Skeletal muscle cell (primary cell): ENCODE results near the gene PRSS2.
"Not testable (repeated sequence)": the region's sequence is repeated elsewhere in the genome, so short reads cannot be mapped to it uniquely, and the experiment has no call there.

Experiments used
- DNase-seq: peaks from one replicate; pipeline ENCODE4 v3.0.0-alpha.2; 2010; ENCODE audit warnings: low read depth
- H3K4me3 ChIP-seq: 2 replicates; pipeline ENCODE4 v1.5.1; 2011; ENCODE audit warnings: low read depth, mild to moderate bottlenecking, control low read depth, low read length, moderate library complexity

Gene PRSS2

DNA sequence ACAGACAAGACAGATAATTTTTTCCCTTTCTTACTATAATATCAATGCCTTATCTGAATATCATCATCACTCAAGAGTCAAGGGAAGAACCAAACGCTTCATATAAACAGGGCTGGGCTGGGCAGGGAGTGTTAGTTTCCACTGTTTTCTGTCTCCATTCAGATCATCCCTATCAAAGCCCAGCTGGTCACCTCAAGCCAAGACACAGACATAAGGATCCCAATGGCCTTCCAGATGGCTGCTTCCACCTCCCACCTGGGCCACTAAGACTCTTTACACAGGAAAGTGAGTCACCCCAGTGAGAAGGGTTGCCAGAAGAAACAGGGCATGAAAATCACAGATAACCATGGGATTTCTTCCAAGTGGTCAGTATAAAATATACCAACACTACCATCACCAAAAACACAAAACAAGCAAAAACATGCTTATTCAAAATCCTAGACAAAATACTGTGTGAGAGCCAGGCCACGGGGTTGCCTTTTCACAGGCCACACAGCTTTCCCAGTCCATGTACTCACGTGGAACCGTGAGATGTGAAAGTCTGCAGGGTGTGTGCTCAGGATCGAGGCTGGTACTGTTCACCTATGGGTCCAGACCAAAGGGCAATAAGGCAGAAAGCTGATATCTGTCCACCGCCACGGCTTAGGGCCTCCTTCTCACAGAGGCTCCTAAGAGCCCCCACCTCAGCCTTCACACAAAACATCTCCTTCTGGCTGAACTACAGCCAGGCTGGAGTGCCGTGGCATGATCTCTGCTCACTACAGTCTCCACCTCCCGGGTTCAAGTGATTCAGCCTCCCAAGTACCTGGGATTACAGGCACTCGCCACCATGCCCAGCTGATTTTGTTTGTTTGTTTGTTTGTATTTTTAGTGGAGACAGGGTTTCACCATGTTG, 15.8 kb upstream of the PRSS2 start:
- DNase-seq: no peak
- H3K4me3 ChIP-seq: no peak overlapping the region

DNA sequence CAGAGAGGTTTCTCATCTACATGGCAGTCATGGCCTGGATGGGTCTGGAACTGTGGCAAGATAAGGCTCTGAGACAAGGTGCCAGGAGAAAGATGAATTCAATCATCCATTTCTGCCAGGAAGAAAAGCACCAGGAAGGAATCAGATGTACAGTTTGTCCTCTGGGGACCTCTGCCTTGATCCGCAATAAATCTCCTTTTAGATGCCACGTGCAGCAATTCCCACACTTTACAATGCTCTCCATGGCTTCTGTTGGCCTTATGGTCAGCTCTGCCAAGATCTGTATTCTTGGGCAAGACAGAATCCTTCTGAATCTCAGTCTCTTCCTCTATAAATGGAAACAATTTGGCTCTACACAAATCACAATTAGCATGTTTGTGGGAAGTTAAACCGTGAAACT, 12.5 kb upstream of the PRSS2 start:
- not testable (repeated sequence) for DNase-seq, H3K4me3 ChIP-seq

DNA sequence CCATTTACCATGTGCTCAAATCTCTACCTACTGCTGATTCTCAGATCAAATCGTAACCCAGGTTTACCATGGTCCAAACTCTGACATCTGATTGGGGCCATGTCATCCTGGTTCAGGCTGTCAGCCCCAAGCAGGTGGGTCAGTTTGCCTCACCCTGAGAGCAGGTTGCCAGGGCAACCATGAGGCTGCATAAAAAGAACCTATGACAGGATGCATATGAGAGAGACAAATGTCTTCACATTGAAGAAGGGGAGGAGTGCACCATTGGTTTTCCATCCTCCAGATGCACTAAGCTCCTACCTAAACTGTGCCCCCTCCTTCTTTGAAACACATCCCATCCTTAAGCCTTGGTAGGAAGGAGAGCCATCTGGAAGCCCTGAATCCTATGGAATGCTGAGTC, 11.3 kb upstream of the PRSS2 start:
- DNase-seq: no peak
- no peak overlapping the region for H3K4me3 ChIP-seq

DNA sequence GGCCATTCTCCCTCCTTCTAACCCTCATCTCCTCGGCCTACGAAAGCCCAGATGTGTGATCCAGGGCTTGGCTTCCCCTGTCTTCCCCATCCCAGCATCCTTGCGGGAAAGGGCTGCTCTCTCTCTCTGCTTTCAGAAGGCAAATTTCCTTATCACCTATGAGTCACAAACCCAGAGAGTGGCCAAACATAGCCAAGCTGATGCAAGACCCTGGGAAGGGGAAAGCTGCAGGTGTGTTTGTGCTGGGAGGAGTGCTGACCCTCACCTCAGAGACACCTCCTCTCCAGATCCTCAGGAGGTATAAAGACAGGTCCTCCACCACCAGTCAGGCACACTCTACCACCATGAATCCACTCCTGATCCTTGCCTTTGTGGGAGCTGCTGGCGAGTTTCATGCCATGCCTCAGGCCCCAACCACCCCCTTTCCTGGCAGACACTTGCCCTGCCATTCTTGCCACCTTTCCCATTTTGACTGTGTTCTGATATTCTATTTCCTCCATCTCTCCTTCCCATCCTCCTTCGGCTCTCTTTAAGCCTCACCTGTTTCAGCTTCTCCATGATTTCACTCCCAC, 10.6 kb upstream of the PRSS2 start:
- DNase-seq: no peak
- H3K4me3 ChIP-seq: no peak overlapping the region

DNA sequence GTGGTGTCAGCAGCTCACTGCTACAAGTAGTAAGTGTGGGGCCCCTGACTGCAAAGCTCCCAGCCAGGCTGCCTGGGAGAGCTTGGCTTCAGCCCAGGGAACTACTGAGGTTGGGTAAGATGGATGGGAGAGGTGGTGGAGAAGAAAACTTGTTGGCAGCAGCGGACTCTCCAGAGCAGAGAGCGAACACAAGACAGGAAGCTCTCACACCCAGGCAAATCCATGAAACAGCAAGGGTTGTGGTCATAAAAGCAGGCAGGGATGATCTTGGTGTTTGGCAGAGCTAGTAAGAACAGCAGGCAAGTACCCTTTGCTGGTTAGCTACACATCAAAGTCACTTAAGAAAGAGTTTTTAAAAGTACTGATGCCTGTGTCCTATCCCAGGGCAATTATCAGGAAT, 9.2 kb upstream of the PRSS2 start:
- DNase-seq, H3K4me3 ChIP-seq: not testable (repeated sequence)

DNA sequence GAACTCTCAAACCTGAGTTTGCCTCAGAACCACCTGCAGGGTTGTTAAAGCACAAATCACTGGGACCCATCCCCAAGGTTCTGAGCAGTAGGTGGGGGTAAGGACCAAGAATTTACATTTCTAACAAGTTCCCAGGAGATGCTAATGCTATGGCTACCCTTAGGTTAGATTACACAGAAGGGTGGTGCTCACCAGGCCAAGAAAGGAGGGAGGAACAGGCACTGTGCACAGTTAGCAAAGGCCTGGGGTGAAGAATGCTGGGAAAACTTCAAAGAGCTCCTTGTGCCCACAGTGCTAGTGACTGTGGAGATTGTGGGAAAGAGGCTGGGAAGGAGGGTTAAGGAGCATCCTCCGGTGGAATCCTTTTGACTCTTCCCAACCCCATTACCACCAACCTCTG, 8.7 kb upstream of the PRSS2 start:
- no peak overlapping the region for H3K4me3 ChIP-seq
- no peak for DNase-seq

DNA sequence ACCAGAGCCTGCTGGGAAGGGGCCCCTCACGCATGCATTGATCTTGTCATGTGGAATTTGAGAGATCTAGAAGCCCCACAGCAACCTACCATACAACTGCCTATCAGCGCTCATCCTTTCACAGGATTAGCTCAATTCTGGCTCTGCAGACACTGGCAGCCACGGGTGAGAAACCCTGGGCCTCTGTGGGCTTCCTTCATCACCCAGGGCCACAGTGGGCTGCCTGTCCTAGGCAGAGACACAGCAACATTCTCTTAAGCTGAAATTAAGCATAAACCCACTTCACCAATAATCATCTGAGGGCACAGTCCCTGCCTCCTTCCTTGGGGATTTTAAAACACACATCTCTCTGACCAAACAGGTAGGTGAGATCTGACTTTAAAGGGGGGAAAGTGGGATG, 3.3 kb upstream of the PRSS2 start:
- DNase-seq: no peak
- no peak overlapping the region for H3K4me3 ChIP-seq

DNA sequence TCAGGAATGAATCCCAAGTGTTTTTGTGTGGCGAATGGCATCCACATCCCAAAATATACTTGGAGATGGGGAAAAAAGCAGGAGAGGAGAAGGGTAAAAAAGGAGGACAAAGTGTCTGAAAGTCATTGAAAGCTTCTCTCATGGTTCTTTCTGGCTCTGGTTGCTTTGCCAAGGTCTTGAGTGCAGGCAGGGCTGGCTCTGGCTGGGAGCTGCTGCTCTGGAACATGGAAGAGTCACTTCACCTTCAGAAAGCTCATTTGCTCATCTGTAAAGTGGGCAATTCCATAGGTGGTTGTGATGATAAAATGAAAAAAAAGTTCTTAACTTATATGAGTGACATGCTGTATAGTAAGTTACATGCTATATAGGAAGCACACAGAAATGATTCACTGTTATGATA, 2.9 kb upstream of the PRSS2 start:
- H3K4me3 ChIP-seq: no peak overlapping the region
- no peak for DNase-seq

DNA sequence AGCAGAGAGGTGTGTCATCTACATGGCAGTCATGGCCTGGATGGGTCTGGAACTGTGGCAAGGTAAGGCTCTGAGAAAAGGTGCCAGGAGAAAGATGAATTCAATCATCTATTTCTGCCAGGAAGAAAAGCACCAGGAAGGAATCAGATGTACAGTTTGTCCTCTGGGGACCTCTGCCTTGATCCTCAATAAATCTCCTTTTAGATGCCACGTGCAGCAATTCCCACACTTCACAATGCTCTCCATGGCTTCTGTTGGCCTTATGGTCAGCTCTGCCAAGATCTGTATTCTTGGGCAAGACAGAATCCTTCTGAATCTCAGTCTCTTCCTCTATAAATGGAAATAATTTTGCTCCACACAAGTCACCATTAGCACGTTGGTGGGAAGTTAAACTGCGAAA, 1.9 kb upstream of the PRSS2 start:
- DNase-seq: not testable (repeated sequence)

DNA sequence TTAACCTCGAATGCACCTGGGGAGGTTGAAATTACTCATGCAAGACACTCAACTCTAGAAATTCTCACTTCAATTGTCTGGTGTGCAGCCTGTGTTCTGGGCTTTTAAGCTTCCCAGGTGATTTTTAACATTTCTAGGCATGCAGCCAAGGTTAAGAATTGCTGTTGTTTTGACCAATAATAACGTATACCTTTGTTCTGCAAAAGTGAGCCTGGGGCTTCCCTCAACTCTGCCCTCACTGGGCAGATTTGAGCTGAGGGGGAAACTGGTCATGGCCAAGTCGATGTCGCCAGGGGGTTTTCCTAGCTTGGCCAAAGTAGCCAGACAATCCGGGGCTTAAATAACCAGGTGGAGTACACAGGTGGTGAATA, 568 bp downstream of the PRSS2 start:
- DNase-seq: no peak
- H3K4me3 ChIP-seq: no peak overlapping the region

More for the DNA sequence above, 1.9 kb upstream of the PRSS2 start:
- H3K4me3 ChIP-seq: not testable (repeated sequence)

DNA sequence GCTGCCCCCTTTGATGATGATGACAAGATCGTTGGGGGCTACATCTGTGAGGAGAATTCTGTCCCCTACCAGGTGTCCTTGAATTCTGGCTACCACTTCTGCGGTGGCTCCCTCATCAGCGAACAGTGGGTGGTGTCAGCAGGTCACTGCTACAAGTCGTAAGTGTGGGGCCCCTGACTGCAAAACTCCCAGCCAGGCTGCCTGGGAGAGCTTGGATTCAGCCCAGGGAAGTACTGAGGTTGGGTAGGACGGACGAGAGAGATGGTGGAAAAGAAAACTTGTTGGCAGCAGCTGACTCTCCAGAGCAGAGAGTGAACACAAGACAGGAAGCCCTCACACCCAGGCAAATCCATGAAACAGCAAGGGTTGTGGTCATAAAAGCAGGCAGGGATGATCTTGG, 1.3 kb downstream of the PRSS2 start:
- no peak overlapping the region for H3K4me3 ChIP-seq
- no peak for DNase-seq

DNA sequence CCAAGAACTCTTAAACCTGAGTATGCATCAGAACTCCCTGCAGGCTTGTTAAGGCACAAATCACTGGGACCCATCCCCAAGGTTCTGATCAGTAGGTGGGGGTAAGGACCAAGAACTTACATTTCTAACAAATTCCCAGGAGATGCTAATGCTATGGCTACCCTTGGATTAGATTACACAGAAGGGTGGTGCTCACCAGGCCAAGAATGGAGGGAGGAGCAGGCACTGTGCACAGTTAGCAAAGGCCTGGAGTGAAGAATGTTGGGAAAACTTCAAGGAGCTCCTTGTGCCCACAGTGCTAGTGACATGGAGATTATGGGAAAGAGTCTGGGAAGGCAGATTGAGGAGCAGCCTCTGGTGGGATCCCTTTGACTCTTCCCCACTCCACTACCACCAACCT, 1.9 kb downstream of the PRSS2 start:
- DNase-seq: no peak
- no peak overlapping the region for H3K4me3 ChIP-seq

DNA sequence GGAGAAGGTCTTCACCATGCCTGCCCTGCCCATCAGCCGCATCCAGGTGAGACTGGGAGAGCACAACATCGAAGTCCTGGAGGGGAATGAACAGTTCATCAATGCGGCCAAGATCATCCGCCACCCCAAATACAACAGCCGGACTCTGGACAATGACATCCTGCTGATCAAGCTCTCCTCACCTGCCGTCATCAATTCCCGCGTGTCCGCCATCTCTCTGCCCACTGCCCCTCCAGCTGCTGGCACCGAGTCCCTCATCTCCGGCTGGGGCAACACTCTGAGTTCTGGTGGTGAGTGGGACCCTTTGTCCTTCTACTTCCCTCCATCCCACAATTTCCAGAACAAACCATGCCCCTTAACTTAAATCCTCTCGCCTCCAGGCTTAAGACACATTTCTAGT, 2.5 kb downstream of the PRSS2 start:
- no peak for DNase-seq
- no peak overlapping the region for H3K4me3 ChIP-seq

DNA sequence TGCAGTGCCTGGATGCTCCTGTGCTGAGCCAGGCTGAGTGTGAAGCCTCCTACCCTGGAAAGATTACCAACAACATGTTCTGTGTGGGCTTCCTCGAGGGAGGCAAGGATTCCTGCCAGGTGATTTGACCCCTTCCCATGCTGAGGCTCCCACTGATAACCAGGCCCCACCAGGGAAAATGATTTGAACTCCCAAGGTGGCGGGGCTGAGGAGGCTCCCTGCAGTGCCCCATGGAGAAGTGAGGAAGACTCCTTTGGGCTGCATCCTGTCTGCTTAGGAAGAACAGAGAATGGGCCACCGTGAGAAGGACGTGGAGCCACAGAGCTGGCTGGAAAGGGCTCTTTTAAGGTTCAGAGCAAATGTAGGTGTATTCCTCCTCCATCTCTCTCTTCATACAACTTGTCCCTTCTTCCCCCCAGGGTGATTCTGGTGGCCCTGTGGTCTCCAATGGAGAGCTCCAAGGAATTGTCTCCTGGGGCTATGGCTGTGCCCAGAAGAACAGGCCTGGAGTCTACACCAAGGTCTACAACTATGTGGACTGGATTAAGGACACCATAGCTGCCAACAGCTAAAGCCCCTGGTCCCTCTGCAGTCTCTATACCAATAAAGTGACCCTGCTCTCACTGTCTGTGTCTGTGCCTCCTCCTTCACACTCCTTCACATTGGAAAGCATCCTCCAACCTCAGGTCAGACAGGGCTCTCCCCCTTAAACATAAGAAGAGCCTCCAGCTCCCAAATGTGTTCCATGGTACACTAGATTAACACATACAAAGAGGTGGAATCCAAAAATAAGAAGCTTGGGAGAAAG, 3.4 kb downstream of the PRSS2 start:
- no peak for DNase-seq
- no peak overlapping the region for H3K4me3 ChIP-seq

DNA sequence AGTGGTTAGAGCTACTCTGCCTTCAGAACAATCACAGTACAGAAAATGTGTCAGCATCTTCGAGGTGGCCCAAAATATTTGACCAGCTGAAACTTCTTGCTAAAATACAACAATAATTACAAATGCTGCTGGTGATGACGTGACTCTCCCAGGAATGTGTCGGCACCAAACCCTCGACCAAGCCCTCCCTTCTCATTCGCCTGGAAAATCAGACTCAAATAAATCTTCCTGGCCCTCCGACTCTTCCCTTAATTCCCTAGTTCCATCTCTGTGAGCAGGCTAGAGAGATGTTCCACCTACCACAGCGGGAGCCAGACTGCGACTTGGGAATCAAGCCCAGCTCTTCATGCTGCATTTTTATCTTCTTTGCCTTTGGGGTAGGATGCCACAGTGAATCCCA, 4.1 kb downstream of the PRSS2 start:
- H3K4me3 ChIP-seq: no peak overlapping the region
- DNase-seq: no peak

DNA sequence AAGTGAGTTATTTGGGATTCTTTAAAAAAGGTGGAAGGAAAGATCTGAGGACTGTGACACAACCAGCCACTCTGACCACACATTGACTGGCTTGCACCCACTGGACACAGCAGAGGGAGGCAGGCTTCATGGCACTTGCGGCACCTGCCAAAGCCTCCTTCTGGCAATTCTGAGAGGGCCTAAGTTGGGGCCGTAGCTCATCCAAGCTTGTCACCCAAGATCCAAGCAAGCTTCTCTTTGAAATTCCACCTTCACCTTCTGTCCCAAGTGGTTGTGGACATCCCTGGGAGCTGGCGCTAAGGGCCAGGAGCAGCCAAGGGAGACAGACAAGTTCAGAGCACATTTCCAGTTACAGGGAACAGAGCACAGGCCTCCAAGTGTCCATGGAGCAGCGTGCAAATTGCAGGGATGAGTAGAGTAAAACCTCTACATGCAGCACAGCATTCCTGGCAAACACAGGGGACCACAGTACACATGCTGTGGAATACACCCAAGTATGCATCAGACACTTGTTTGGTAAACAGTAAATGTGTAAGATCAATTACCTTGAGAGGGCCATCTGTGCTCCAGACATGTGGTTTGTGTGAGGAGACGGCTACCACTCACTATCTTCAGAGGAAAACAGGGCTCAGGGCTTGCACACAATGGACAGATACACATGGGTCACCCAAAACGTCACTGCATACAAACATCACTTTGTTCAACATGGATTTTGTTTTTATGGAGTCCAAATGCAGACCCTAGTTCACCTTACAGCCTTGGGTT, 4.8 kb downstream of the PRSS2 start:
- H3K4me3 ChIP-seq, DNase-seq: not testable (repeated sequence)

DNA sequence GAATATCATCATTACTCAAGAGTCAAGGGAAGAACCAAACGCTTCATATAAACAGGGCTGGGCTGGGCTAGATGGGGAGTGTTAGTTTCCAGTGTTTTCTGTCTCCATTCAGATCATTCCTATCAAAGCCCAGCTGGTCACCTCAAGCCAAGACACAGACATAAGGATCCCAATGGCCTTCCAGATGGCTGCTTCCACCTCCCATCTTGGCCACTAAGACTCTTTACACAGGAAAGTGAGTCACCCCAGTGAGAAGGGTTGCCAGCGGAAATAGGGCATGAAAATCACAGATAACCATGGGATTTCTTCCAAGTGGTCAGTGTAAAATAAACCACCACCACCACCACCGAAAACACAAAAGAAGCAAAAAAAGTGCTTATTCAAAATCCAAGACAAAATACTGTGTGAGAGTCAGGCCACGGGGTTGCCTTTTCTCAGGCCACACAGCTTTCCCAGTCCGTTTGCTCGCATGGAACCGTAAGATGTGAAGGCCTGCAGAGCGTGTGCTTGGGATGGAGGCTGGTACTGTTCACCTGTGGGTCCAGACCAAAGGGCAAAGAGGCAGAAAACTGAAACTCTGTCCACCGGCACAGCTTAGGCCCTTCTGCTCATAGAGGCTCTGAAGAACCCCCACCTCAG, 5.6 kb downstream of the PRSS2 start:
- no peak for DNase-seq

DNA sequence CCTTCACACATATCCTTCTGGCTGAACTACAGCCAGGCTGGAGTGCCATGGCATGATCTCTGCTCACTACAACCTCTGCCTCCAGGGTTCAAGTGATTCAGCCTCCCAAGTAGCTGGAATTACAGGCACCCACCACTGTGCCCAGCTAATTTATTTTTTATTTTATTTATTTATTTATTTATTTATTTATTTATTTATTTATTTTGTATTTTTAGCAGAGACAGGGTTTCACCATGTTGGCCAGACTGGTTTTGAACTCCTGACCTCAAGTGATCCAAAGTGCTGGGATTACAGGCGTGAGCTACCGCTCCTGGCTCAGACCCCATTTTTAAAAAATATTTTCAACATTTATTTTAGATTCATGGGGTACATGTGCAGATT, 6.1 kb downstream of the PRSS2 start:
- DNase-seq, H3K4me3 ChIP-seq: not testable (repeated sequence)

More for the DNA sequence above, 5.6 kb downstream of the PRSS2 start:
- H3K4me3 ChIP-seq: no peak overlapping the region

DNA sequence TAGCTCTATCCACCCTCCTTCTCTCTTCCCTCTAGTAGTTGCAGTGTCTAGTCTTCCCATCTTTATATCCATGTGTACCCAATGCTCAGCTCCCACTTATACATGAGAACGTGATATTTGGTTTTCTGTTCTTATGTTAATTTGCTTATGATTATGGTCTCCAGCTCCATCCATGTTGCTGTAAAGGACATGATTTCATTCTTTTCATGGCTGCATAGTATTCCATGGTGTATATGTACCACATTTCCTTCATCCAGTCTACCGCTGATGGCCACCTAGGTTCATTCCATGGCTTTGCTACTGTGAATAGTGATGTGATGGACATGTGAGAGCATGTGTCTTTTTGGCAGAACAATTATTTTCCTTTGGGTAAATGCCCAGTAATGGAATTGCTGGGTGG, 6.5 kb downstream of the PRSS2 start:
- H3K4me3 ChIP-seq: no peak overlapping the region
- no peak for DNase-seq
